Body of pancreas (tissue), 4 donors: ENCODE data around the gene AMBN.

ENCODE experiments used
- POLR2A ChIP-seq, 3 donors: fragments of 450-650 bp; IDR thresholded peaks; one replicate each; pipeline ENCODE4 v1.6.1; 2016; ENCODE audit warnings: antibody characterized with exemption in 3 of 3, mild to moderate bottlenecking in 2 of 3
- TF ChIP-seq, protein P1 (sequence below), 7 experiments: fragments of 450-650 bp in 4 of 7; fragments of 200-600 bp in 3 of 7; sonication (generic) in 3 of 7; IDR thresholded peaks; one replicate each; pipeline ENCODE4 v1.5.1; 2016 to 2019; ENCODE audit warnings: antibody characterized with exemption in 7 of 7

DNA sequence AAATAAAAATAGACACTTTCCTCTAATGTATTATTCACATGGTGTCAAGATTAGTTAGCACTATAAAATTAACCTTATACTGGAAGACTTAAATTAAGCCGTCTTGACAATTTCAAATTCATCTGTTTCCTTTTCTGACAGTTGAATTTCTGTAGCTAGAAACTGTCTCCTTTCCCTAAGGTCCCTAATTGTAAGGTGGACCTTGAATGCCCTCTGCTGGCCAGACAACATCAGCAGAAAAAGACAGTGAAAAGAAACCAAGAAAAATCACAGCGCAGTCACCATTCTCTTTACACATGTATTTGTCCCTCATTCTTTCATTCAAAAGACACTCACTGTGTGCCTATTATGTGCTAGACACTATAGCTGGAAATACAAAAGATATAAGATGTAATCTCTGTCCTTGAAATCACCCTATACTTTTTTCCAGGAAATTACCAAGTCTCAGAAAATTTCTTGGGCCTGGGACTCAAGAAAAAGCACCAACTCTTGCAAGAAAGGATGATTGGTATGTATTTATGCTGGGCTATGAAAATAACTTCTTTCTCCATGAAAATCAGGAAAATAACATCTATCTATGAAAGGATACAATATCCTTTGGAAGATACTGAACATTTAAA lies 32.7 kb upstream of the AMBN start:
- TF ChIP-seq, protein P1, sequence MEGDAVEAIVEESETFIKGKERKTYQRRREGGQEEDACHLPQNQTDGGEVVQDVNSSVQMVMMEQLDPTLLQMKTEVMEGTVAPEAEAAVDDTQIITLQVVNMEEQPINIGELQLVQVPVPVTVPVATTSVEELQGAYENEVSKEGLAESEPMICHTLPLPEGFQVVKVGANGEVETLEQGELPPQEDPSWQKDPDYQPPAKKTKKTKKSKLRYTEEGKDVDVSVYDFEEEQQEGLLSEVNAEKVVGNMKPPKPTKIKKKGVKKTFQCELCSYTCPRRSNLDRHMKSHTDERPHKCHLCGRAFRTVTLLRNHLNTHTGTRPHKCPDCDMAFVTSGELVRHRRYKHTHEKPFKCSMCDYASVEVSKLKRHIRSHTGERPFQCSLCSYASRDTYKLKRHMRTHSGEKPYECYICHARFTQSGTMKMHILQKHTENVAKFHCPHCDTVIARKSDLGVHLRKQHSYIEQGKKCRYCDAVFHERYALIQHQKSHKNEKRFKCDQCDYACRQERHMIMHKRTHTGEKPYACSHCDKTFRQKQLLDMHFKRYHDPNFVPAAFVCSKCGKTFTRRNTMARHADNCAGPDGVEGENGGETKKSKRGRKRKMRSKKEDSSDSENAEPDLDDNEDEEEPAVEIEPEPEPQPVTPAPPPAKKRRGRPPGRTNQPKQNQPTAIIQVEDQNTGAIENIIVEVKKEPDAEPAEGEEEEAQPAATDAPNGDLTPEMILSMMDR (IDR thresholded peaks at IDR 0.05), result peak; percentile 20 to 73 (median 60)
- no peak for TF ChIP-seq POLR2A (IDR thresholded peaks at IDR 0.05)
